GM11168 (cell line): Measurements from ENCODE around the gene PCP2.

Experiments
- in situ Hi-C: fragments of 300-500 bp; cut with MboI; formaldehyde crosslinking; loops from one replicate; pipeline ENCODE4 v1.12.0; 2022; ENCODE audit warnings: low sequenced_read_pairs; ENCODE audit not compliant: unreplicated experiment

PCP2 gene

DNA sequence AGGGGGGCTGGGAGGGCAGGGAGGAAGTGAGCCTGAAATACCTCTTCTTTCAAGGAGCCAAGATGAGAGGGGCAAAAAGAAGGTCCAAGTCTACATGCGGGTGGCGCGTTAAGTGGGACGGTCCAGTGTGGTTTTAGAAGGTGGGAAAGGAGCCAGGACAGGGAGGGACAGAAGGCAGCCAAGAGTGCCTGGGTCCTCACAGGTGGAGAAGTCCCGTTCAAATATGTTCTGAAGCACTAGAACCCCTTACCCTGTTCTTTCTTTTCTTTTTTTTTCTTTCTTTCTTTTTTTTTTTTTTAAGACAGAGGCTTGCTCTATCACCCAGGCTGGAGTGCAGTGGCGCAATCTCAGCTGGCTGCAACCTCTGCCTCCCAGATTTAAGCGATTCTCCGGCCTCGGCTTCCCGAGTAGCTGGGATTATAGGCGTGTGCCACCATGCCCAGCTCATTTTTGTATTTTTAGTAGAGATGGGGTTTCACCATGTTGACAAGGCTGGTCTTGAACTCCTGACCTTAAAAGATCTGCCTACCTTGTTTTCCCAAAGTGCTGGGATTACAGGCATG, 30.5 kb downstream of the PCP2 start:
- in situ Hi-C loops, result no loop called here

DNA sequence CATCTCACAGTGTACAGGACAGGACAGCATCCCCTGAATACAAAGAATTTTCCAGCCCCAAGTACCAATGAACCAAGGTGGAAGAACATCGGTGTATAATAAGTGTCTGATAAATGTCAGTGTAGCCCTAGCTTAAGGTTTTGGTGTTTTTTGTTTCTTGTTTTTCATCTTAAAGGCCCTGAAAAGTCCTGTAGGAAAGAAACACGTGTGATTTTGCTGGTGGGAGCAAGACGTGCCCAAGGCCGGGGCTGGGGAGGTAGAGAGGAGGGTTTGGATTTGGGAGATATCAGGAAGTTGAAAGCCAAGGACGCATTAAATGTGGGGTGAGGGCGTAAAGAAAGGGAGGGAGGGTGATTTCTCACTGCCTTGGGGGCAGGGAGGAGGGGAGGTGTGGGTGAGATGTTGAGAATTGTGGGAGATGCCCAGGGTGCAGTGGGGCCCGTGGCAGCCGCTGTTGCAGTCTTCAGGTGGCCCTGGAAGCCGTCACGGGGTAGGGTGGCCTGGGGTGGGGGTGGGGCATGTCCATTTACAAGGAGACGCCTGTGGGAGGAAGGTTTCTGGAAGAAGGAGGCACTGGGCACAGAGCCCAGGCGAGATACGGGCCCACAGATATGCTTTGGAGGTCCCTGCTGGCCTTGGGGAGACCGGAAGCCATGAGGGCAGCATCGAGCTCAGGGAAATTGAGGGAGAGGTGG, 31.1 kb downstream of the PCP2 start:
- in situ Hi-C loops, result no loop called here

DNA sequence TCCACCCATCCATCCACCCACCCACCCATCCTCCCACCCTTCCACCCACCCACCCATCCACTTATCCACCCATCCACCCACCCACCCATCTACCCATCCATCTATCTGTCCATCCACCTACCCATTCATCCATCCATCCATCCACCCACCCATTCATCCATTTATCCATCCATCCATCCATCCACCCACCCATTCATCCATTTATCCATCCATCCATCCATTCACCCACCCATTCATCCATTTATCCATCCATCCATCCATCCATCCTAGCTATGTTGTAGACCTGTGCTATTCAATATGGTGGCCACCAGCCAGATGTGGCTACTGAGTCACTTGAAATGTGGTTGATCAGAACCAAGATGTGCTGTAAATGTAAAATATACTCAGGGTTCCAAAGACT, 32.8 kb downstream of the PCP2 start:
- in situ Hi-C loops, result no loop called here

- in situ Hi-C loops, result no loop called here
Measured at GRCh38 chr19:7598180-7598579, 35.3 kb downstream of the PCP2 start.

DNA sequence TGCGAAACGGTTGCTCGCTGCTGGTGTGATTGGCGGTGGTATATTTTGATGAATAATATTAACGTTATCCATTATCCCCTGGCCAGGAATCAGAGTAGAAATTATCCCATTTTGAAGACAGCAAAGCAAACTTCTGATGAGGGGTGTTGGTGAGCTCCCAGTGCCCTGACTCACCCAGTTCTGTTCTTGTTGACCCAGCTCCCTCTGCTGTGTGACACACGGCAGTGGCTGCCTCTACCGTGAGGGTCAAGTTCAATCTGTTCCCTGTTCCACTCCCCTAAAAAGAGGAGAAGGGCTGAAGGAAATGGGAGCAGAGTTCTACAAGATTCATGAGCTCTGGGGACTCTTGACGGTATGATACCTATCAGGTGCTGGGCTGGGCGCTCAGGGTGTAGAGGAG, 35.8 kb downstream of the PCP2 start:
- in situ Hi-C loops, result no loop called here

DNA sequence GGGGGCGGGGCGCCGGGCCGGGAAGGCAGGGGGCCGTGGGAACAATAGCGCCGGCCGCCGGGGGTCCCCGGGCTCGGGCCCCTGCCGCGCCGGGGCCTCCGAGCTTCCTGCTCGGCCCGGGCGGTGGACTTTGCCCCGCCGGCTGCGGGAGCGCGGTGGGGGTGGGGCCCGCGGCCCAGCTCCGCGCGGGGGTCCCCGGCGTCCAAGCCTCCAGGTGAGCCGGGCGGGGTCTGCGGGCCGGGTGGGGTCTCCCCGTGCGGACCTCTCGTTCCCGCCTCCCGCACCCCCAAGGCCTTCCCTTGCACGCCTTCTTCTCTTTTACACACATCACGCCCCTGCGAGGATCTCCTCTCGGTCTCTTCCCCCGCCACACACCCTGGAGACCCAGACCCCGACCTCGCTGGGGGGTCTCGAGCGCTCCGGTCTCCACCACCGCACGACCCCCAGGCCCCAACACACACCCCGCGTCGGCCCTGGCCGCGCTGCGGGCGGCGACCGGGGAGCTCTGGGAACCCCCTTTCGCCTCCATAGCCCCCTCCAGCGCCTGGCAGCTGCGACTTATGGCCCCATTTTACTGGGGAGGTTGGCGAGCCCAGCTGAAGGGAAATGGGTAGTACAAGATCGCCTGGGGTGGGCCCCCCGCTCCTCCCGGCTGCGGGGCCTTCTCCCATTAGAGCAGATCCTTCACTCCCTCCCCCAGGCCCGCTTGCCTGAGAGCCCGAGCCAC, 37.1 kb downstream of the PCP2 start:
- in situ Hi-C loops, result no loop called here

- in situ Hi-C loops, result no loop called here
Measured at GRCh38 chr19:7595466-7596133, 37.9 kb downstream of the PCP2 start, which contains the start of gene CAMSAP3. CAMSAP3 (plus strand) TSS chr19:7595863; CDS start chr19:7596003, 140 bp downstream.

DNA sequence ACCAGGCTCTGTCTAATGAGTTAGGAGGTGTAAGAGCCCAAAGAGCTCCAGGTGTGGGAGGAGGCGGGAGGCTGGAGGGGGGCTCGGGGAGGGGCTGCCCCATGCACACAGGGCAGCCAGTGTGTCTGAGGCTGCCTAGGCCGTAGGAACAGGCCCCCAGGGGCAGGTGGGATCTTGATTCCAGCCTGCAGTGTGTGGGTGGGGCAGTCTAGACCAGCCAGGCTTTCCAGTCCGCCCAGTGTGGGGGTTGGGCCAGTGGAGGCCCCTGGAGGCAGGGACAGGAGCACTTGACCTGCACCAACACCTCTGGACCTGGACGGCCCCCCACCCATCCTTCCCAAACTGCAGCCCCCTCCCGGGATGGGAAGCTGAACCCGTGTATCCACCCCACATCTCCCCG, 43.3 kb downstream of the PCP2 start:
- in situ Hi-C loops, result no loop called here

DNA sequence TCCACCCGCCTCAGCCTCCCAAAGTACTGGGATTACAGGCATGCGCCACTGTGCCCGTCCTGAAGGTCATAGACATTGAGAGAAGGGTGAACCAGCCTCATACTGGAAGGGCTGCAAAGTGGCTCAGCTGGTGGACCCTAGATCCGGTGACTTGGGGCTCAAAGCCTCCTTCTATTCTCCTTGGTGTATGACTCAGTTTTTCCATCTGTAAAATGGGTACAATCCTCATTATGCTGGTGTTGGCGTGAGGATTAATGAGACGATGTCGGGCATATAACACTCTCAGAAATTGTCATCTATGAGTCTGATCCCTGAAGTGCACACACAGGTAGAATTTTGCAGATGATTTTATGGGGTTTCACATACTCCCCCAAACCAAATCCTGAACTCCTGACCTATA, 43.7 kb downstream of the PCP2 start:
- in situ Hi-C loops, result no loop called here

DNA sequence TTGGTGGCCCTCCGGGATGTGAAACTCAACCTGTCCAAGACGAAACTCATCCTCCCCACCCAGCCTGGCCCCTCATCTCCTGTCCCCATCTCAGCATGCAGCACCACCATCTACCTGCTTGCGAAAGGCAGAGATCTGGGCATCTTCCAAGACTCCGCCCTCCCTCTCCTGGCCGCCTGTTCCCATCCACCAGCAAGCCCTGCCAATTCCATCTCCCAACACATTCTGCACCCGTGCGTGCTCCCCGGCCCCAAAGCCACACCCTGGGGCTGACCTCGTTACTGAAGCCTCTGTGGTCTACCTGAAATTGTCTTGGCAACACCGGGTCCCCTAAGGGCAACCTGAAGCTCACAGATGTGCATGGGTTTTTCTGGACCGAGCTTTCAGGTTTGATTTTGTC, 51.1 kb downstream of the PCP2 start:
- in situ Hi-C loops, result no loop called here
